HepG2 (cell line): ENCODE measurements around the gene STK11. TPM values are rescaled to one million over a fixed set of nuclear protein-coding genes. Genes with fewer than 3 reads are reported as not detected.

Source experiments
- FOXO1 ChIP-seq: sonication (generic); formaldehyde crosslinking; IDR thresholded peaks from 2 replicates; pipeline ENCODE4 v1.4.0; 2020; ENCODE audit warnings: missing genetic modification reagents
- HMGXB3 ChIP-seq: sonication (generic); formaldehyde crosslinking; IDR thresholded peaks from 2 replicates; pipeline ENCODE4 v1.4.0; 2020; ENCODE audit warnings: missing genetic modification reagents, borderline replicate concordance
- ISX ChIP-seq: sonication (generic); formaldehyde crosslinking; conservative IDR thresholded peaks from 2 replicates; pipeline ENCODE4 v1.5.0; 2020; ENCODE audit warnings: missing genetic modification reagents
- MED1 ChIP-seq: sonication (generic); formaldehyde crosslinking; IDR thresholded peaks from 2 replicates; pipeline ENCODE4 v1.4.0; 2020; ENCODE audit warnings: missing genetic modification reagents
- MYC ChIP-seq: sonication (generic); formaldehyde crosslinking; IDR thresholded peaks from 2 replicates; pipeline ENCODE4 v1.9.0; 2021; ENCODE audit warnings: missing genetic modification reagents, borderline replicate concordance
- PRPF4 ChIP-seq: fragments of 200-400 bp; formaldehyde crosslinking; IDR thresholded peaks from 2 replicates; pipeline ENCODE4 v1.6.1; 2016; ENCODE audit warnings: low read length, low read depth; ENCODE audit not compliant: poor library complexity, severe bottlenecking
- SNAPC2 ChIP-seq: sonication (generic); formaldehyde crosslinking; IDR thresholded peaks from 2 replicates; pipeline ENCODE4 v1.8.1; 2022; ENCODE audit warnings: mild to moderate bottlenecking, missing genetic modification reagents
- SPEN ChIP-seq: sonication (generic); formaldehyde crosslinking; IDR thresholded peaks from 2 replicates; pipeline ENCODE4 v1.5.1; 2020; ENCODE audit warnings: low read depth, mild to moderate bottlenecking, missing genetic modification reagents
- THRA ChIP-seq: sonication (generic); formaldehyde crosslinking; IDR thresholded peaks from 2 replicates; pipeline ENCODE4 v1.4.0; 2020; ENCODE audit warnings: missing genetic modification reagents, borderline replicate concordance
- ZBTB20 ChIP-seq: sonication (generic); formaldehyde crosslinking; IDR thresholded peaks from 2 replicates; pipeline ENCODE4 v1.8.1; 2023; ENCODE audit warnings: missing genetic modification reagents, low read depth, mild to moderate bottlenecking, borderline replicate concordance
- ZFX ChIP-seq: sonication (generic); formaldehyde crosslinking; IDR thresholded peaks from 2 replicates; pipeline ENCODE4 v1.4.0; 2020; ENCODE audit warnings: mild to moderate bottlenecking, low read depth, missing genetic modification reagents, moderate library complexity
- ZNF234 ChIP-seq: sonication (generic); formaldehyde crosslinking; conservative IDR thresholded peaks from 2 replicates; pipeline ENCODE4 v1.5.1; 2020; ENCODE audit warnings: mild to moderate bottlenecking, missing genetic modification reagents
- ZNF572 ChIP-seq: sonication (generic); formaldehyde crosslinking; IDR thresholded peaks from 2 replicates; pipeline ENCODE4 v1.5.1; 2020; ENCODE audit warnings: mild to moderate bottlenecking, missing genetic modification reagents
- ZNF83 ChIP-seq: sonication (generic); formaldehyde crosslinking; IDR thresholded peaks from 2 replicates; pipeline ENCODE4 v1.4.0; 2020; ENCODE audit warnings: missing genetic modification reagents, mild to moderate bottlenecking, borderline replicate concordance
- polyA plus RNA-seq, 8 experiments: library from polyadenylated mRNA; depleted of rRNA in 3 of 8; stranded (reverse) in 7 of 8; unstranded in 1 of 8; fragments of >200 nt; fragmentation: Illumina TruSeq in 4 of 8; extraction: Trizol in 4 of 8; gene quantifications; 2 replicates each; pipeline versions ENCODE4 v1.2.1 to v1.2.3, GENCODE V29; 2011 to 2016; ENCODE audit warnings: low read depth in 4 of 8, missing spikeins in 1 of 8, mixed read lengths in 1 of 8; ENCODE audit not compliant: insufficient read depth in 1 of 8
- total RNA-seq, 5 experiments: library from RNA; depleted of rRNA; stranded (reverse); fragments of >200 nt; fragmentation: Illumina TruSeq; extraction: Trizol; gene quantifications; 2 replicates each; pipeline ENCODE4 v1.2.3, GENCODE V29; 2016; ENCODE audit warnings: low read depth in 1 of 5
- TF ChIP-seq, protein P1 (sequence below): sonication (generic); formaldehyde crosslinking; IDR thresholded peaks from 2 replicates; pipeline ENCODE4 v1.5.1; 2020; ENCODE audit warnings: missing genetic modification reagents, mild to moderate bottlenecking, borderline replicate concordance
- TF ChIP-seq, protein P2 (sequence below): sonication (generic); formaldehyde crosslinking; IDR thresholded peaks from 2 replicates; pipeline ENCODE4 v1.4.0; 2020; ENCODE audit warnings: mild to moderate bottlenecking, missing genetic modification reagents

STK11 gene
- total and polyA plus RNA-seq, 2 of the 13 experiments (the other 11 are each of a cell fraction or from before 2014, with no cell fraction given): 27.5 to 43.6 TPM

DNA sequence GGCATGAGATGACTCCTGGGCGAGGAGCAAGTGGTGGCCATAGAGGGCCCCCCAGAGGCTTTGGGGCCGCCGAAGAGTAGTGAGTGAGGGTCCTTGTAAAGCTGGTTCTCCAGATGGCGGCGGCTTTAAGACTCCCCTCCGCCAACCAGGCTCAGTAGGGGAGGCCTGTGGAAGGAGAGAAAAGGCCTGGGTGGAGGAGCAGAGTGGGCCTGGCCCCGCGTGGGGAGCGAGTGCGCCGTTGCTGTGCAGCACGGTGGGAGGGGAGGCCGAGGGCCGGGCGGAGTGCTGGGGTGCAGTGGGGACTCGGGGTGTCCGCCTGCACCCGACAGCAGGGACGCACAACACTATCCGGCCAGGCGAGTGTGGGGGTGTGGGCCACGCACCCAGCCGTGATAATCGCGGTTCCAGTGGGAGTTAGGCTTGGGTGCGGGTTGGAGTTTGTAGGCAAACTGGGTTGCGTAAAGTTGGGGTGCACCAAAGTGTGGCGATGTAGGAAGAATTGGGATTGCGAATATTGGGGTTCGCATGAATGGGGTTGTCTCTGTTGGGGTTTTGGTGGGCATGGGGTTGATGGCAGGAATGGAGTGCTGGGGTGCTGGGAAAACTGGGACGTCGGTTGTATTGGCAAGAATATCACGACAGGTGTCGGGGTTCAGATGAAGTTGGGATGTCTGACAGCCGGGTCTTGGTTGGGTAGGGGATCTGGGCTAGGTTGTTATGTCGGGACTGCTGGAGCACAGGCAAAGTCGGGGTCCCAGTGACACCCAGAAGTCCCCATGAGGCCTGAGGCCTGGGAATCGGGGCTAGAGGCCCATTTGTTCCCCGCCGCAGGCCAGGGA lies 62.9 kb downstream of the STK11 start (continued):
- TF ChIP-seq HMGXB3 (CRISPR knock-in tag) (no peak), SPEN (CRISPR knock-in tag) (peak; percentile 65; the same call in 1 of the 2 replicates), ZNF572 (CRISPR knock-in tag) (0 out of 2 replicates have a peak, but pooled peaks have one; percentile 56), ZFX (CRISPR knock-in tag) (peak; percentile 50; the same call in 1 of the 2 replicates), MYC (CRISPR knock-in tag) (0 out of 2 replicates have a peak, but pooled peaks have one; percentile 27), ZBTB20 (CRISPR knock-in tag) (no peak), THRA (no peak), ZNF234 (CRISPR knock-in tag) (no peak), ISX (CRISPR knock-in tag) (0 out of 2 replicates have a peak, but pooled peaks have one; percentile 41), ZNF83 (CRISPR knock-in tag) (no peak), MED1 (CRISPR knock-in tag) (no peak), SNAPC2 (CRISPR knock-in tag) (no peak), FOXO1 (CRISPR knock-in tag) (no peak), PRPF4 (no peak)
- TF ChIP-seq, protein P1, sequence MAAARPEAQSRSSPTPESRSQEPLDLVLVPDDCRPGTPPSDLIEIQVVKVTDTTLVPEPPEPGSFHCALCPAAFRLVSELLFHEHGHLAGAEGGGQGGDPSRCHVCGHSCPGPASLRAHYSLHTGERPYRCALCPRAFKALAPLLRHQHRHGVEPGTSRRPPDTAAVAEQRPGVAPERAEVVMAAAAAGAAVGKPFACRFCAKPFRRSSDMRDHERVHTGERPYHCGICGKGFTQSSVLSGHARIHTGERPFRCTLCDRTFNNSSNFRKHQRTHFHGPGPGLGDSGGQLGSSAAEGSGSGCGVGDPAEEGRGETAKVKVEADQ (CRISPR knock-in tag): no peak
- TF ChIP-seq, protein P2, sequence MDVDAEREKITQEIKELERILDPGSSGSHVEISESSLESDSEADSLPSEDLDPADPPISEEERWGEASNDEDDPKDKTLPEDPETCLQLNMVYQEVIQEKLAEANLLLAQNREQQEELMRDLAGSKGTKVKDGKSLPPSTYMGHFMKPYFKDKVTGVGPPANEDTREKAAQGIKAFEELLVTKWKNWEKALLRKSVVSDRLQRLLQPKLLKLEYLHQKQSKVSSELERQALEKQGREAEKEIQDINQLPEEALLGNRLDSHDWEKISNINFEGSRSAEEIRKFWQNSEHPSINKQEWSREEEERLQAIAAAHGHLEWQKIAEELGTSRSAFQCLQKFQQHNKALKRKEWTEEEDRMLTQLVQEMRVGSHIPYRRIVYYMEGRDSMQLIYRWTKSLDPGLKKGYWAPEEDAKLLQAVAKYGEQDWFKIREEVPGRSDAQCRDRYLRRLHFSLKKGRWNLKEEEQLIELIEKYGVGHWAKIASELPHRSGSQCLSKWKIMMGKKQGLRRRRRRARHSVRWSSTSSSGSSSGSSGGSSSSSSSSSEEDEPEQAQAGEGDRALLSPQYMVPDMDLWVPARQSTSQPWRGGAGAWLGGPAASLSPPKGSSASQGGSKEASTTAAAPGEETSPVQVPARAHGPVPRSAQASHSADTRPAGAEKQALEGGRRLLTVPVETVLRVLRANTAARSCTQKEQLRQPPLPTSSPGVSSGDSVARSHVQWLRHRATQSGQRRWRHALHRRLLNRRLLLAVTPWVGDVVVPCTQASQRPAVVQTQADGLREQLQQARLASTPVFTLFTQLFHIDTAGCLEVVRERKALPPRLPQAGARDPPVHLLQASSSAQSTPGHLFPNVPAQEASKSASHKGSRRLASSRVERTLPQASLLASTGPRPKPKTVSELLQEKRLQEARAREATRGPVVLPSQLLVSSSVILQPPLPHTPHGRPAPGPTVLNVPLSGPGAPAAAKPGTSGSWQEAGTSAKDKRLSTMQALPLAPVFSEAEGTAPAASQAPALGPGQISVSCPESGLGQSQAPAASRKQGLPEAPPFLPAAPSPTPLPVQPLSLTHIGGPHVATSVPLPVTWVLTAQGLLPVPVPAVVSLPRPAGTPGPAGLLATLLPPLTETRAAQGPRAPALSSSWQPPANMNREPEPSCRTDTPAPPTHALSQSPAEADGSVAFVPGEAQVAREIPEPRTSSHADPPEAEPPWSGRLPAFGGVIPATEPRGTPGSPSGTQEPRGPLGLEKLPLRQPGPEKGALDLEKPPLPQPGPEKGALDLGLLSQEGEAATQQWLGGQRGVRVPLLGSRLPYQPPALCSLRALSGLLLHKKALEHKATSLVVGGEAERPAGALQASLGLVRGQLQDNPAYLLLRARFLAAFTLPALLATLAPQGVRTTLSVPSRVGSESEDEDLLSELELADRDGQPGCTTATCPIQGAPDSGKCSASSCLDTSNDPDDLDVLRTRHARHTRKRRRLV (CRISPR knock-in tag): 0 out of 2 replicates have a peak, but pooled peaks have one; percentile 50
